NCI-H69 (cell line): ENCODE measurements around the gene CCDC107.
A peak's percentile ranks its signal among the peaks of the same experiment; 100 is the strongest.
"Not testable (repeated sequence)": the region's sequence is repeated elsewhere in the genome, so short reads cannot be mapped to it uniquely, and the experiment has no call there.

Experiments used
- DNase-seq: peaks from one replicate; lab custom pipeline; 2025; lab: John Stamatoyannopoulos, UW

CCDC107 gene

GRCh38 chr9:35658137-35658967, at the start of gene CCDC107:
Gene CCDC107 (plus strand): TSS chr9:35658292. CDS start chr9:35658380, 88 bp downstream.
- DNase-seq: peak; percentile 92

- no peak for DNase-seq
Measured at GRCh38 chr9:35609001-35609819, 48.9 kb upstream of the CCDC107 start.

GRCh38 chr9:35609820-35610163, 48.3 kb upstream of the CCDC107 start:
- no peak for DNase-seq

GRCh38 chr9:35611230-35611797, 46.8 kb upstream of the CCDC107 start:
- peak; percentile 72 for DNase-seq

- DNase-seq: not testable (repeated sequence)
Measured at GRCh38 chr9:35612066-35612465, 46.0 kb upstream of the CCDC107 start.

GRCh38 chr9:35612843-35613242, 45.2 kb upstream of the CCDC107 start:
- no peak for DNase-seq

GRCh38 chr9:35615981-35616680, 42.0 kb upstream of the CCDC107 start:
- peak; percentile 71 for DNase-seq

- DNase-seq: peak; percentile 64
Measured at GRCh38 chr9:35616681-35617459, 41.2 kb upstream of the CCDC107 start.

- no peak for DNase-seq
Measured at GRCh38 chr9:35617548-35617947, 40.5 kb upstream of the CCDC107 start.

GRCh38 chr9:35618325-35618727, 39.8 kb upstream of the CCDC107 start, which contains the start of gene CD72:
Gene CD72 (minus strand): TSS chr9:35618413. CDS start chr9:35618303, 110 bp downstream.
- no peak for DNase-seq

GRCh38 chr9:35618854-35619799, 39.0 kb upstream of the CCDC107 start:
- DNase-seq: no peak

- no peak for DNase-seq
Measured at GRCh38 chr9:35619800-35620158, 38.3 kb upstream of the CCDC107 start.

GRCh38 chr9:35627575-35627974, 30.5 kb upstream of the CCDC107 start:
- DNase-seq: no peak

- no peak for DNase-seq
Measured at GRCh38 chr9:35628389-35628991, 29.6 kb upstream of the CCDC107 start.

GRCh38 chr9:35629597-35629996, 28.5 kb upstream of the CCDC107 start:
- no peak for DNase-seq

- DNase-seq: no peak
Measured at GRCh38 chr9:35635730-35636129, 22.4 kb upstream of the CCDC107 start.

GRCh38 chr9:35636135-35636876, 21.8 kb upstream of the CCDC107 start:
- no peak for DNase-seq

- not testable (repeated sequence) for DNase-seq
Measured at GRCh38 chr9:35636877-35637246, 21.2 kb upstream of the CCDC107 start.

GRCh38 chr9:35637427-35637955, 20.6 kb upstream of the CCDC107 start:
- DNase-seq: not testable (repeated sequence)
